Uterus (tissue), 2 donors: ENCODE measurements around the gene TNRC6C.

Experiments
- CTCF ChIP-seq, 4 experiments: fragments of 200-600 bp in 2 of 4; fragments of 450-650 bp in 2 of 4; sonication (generic) in 2 of 4; IDR thresholded peaks; one replicate each; pipeline ENCODE4 v1.5.1; 2016 to 2019; ENCODE audit warnings: antibody characterized with exemption in 4 of 4, mild to moderate bottlenecking in 2 of 4, moderate library complexity in 1 of 4
- POLR2A ChIP-seq, 2 donors: fragments of 450-650 bp; IDR thresholded peaks; one replicate each; pipeline ENCODE4 v1.6.1; 2016; ENCODE audit warnings: antibody characterized with exemption in 2 of 2, mild to moderate bottlenecking in 1 of 2, moderate library complexity in 1 of 2

- TF ChIP-seq CTCF (IDR thresholded peaks at IDR 0.05) (no peak), POLR2A (IDR thresholded peaks at IDR 0.05) (no peak)
Measured at GRCh38 chr17:78096093-78096492, 137.6 kb downstream of the TNRC6C start.
